Effector memory CD4-positive, alpha-beta T cell (primary cell): ENCODE results near the gene KRT10.
"Not testable (repeated sequence)": the region's sequence is repeated elsewhere in the genome, so short reads cannot be mapped to it uniquely, and the experiment has no call there.

Experiments
- DNase-seq, 3 donors: peaks; one replicate each; pipeline ENCODE4 v3.0.0-alpha.2; 2020
- H3K27ac ChIP-seq: 2 replicates; pipeline ENCODE4 v1.7.0; 2013; ENCODE audit warnings: mild to moderate bottlenecking, low read length, moderate library complexity; ENCODE audit not compliant: insufficient read depth, poor library complexity, severe bottlenecking
- H3K27me3 ChIP-seq: replicated peaks from 2 replicates; pipeline ENCODE4 v1.7.0; 2013; ENCODE audit warnings: mild to moderate bottlenecking, low read length; ENCODE audit not compliant: insufficient read depth, control insufficient read depth, poor library complexity, severe bottlenecking
- H3K36me3 ChIP-seq: 2 replicates; pipeline ENCODE4 v1.7.0; 2013; ENCODE audit warnings: mild to moderate bottlenecking, low read length, moderate library complexity; ENCODE audit not compliant: control insufficient read depth, insufficient read depth
- H3K4me1 ChIP-seq: 2 replicates; pipeline ENCODE4 v1.7.0; 2013; ENCODE audit warnings: low read length, mild to moderate bottlenecking; ENCODE audit not compliant: control insufficient read depth, insufficient read depth, poor library complexity, severe bottlenecking
- H3K4me3 ChIP-seq: 2 replicates; pipeline ENCODE4 v1.7.0; 2013; ENCODE audit warnings: low read length, low read depth, mild to moderate bottlenecking; ENCODE audit not compliant: insufficient read depth, poor library complexity, severe bottlenecking
- H3K9me3 ChIP-seq: 2 replicates; pipeline ENCODE4 v1.7.0; 2013; ENCODE audit warnings: mild to moderate bottlenecking, low read length, moderate library complexity; ENCODE audit not compliant: control insufficient read depth
- total RNA-seq, 3 donors: gene quantifications; one replicate each; lab custom pipeline; 2026; lab: John Stamatoyannopoulos, UW

Gene KRT10
- total RNA-seq: 7.8 to 11.4 (median 7.9) reads per million in 3 donors

GRCh38 chr17:40822132-40822812 is at the start of gene KRT10:
TSS of gene KRT10 (minus strand) at chr17:40822614. CDS start at chr17:40822585, 29 bp downstream.
- H3K27me3 ChIP-seq: no peaks in the 10 kb centered on the region
- H3K27ac ChIP-seq: no peak within 1 kb of the TSS
- H3K36me3 ChIP-seq: peaks cover 3% of the 10 kb centered on the region
- no peak for DNase-seq
- H3K4me3 ChIP-seq: no peak within 1 kb of the TSS
- peaks cover 3% of the 10 kb centered on the region for H3K4me1 ChIP-seq
- no peaks in the 10 kb centered on the region for H3K9me3 ChIP-seq

- no peak for DNase-seq
- H3K27ac ChIP-seq: no peak overlapping the region
Measured at GRCh38 chr17:40871316-40871715, 48.9 kb upstream of the KRT10 start.

GRCh38 chr17:40870136-40870535 is 47.7 kb upstream of the KRT10 start:
- H3K27ac ChIP-seq: no peak overlapping the region
- H3K9me3 ChIP-seq: no peaks in the 10 kb centered on the region
- H3K4me3 ChIP-seq: no peak overlapping the region
- H3K36me3 ChIP-seq: no peaks in the 10 kb centered on the region
- no peaks in the 10 kb centered on the region for H3K4me1 ChIP-seq
- DNase-seq: no peak
- H3K27me3 ChIP-seq: no peaks in the 10 kb centered on the region

More at GRCh38 chr17:40871316-40871715, 48.9 kb upstream of the KRT10 start:
- Histone ChIP-seq H3K27me3 (no peaks in the 10 kb centered on the region), H3K4me1 (no peaks in the 10 kb centered on the region), H3K4me3 (no peak overlapping the region), H3K9me3 (no peaks in the 10 kb centered on the region), H3K36me3 (no peaks in the 10 kb centered on the region)

- Histone ChIP-seq H3K4me1 (no peaks in the 10 kb centered on the region), H3K27me3 (no peaks in the 10 kb centered on the region), H3K36me3 (no peaks in the 10 kb centered on the region), H3K9me3 (no peaks in the 10 kb centered on the region), H3K4me3 (no peak within 1 kb of the TSS), H3K27ac (no peak within 1 kb of the TSS)
- no peak for DNase-seq
Measured at GRCh38 chr17:40866838-40867237, 44.4 kb upstream of the KRT10 start, which contains the start of gene KRT12. TSS of gene KRT12 (minus strand) at chr17:40867223. CDS start at chr17:40867186, 37 bp downstream.

- Histone ChIP-seq H3K27ac (no peak overlapping the region), H3K9me3 (no peaks in the 10 kb centered on the region), H3K36me3 (no peaks in the 10 kb centered on the region), H3K4me3 (no peak overlapping the region), H3K4me1 (no peaks in the 10 kb centered on the region), H3K27me3 (no peaks in the 10 kb centered on the region)
- no peak for DNase-seq
Measured at GRCh38 chr17:40864661-40865390, 42.4 kb upstream of the KRT10 start.

- Histone ChIP-seq H3K27me3 (no peaks in the 10 kb centered on the region), H3K36me3 (no peaks in the 10 kb centered on the region), H3K4me1 (no peaks in the 10 kb centered on the region), H3K9me3 (no peaks in the 10 kb centered on the region), H3K4me3 (no peak overlapping the region), H3K27ac (no peak overlapping the region)
- no peak for DNase-seq
Measured at GRCh38 chr17:40862985-40863733, 40.7 kb upstream of the KRT10 start.

GRCh38 chr17:40859536-40859935 is 37.1 kb upstream of the KRT10 start:
- H3K9me3 ChIP-seq: no peaks in the 10 kb centered on the region
- no peaks in the 10 kb centered on the region for H3K36me3 ChIP-seq
- no peak for DNase-seq
- H3K27me3 ChIP-seq: no peaks in the 10 kb centered on the region
- no peak overlapping the region for H3K27ac ChIP-seq
- no peak overlapping the region for H3K4me3 ChIP-seq
- no peaks in the 10 kb centered on the region for H3K4me1 ChIP-seq

- not testable (repeated sequence) for H3K36me3 ChIP-seq, H3K4me3 ChIP-seq, H3K4me1 ChIP-seq, H3K27ac ChIP-seq, DNase-seq, H3K27me3 ChIP-seq, H3K9me3 ChIP-seq
Measured at GRCh38 chr17:40858667-40859066, 36.3 kb upstream of the KRT10 start.

GRCh38 chr17:40857535-40857934 is 35.1 kb upstream of the KRT10 start:
- Histone ChIP-seq H3K27ac (no peak overlapping the region), H3K36me3 (no peaks in the 10 kb centered on the region), H3K4me1 (no peaks in the 10 kb centered on the region), H3K9me3 (no peaks in the 10 kb centered on the region), H3K27me3 (no peaks in the 10 kb centered on the region), H3K4me3 (no peak overlapping the region)
- no peak for DNase-seq
